IPS DF 4.7 (cell line): ENCODE results near the gene TEX52.

Experiments
- DNase-seq: peaks from one replicate; pipeline ENCODE4 v3.0.0-alpha.2; 2013; ENCODE audit warnings: low spot score; ENCODE audit errors: extremely low read depth

Gene TEX52

DNA sequence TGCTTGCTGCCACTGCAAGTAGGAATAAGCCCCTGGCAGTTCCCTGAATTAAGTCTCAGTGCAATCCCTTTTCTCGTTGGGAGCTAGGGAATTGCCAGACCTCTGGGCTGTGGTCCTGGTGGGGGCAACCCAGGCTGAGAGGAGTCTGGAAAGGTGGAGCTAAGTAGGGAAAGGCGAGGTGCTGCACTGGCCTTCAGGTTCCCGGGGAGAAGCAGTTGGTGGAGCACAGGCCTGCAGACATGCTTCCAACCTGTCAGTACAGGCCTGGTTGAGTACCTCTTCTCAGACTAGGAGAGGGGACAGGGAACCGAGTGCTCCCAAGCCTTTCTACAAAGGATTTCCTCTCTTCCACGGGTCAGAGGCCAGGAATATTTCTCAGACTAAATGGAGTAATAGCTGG lies 23.5 kb downstream of the TEX52 start:
- no peak for DNase-seq

DNA sequence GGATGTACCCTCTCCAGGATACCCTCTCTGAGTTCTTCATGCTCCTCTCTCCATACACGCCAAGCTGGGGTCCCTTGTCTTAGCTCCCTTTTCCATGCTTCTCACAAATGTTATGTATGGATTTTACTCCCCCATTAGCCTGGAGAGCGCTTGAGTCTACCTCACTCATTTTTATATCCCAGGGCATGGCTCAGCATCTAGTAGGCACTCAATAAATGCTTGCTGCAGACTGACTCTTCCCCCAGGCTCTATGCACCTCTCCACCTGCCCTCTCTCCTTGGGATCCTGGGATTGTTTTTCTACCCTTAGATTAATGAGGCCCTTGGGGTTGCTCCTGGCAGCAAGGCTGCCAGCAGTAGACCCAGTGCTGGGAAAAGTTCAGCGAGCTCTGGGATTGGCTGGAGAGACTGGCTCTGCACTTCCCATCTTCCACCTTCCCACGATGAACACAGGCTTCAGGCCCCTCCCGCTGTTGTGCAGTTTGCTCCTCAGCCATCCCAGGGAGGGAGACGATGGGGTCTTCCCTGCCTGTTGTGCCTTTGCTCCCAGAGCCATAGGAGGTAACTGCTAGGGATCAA lies 24.2 kb downstream of the TEX52 start:
- no peak for DNase-seq

DNA sequence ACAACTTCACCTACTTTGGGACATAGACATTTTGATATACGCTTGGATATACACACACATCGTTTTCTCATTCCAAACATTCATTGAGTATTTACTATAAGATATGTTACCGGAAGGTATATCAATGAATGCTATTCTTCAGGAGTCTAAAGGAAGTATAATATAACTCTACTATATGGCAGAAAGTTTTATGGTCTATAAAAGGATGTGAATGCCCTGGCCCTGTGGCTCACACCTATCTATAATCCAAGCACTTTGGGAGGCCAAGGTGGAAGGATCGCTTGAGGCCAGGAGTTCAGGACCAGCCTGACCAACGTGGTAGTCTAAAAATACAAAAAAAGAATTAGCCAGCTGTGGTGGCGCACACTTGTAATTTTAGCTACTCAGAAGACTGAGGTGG lies 27.6 kb downstream of the TEX52 start:
- no peak for DNase-seq

GRCh38 chr12:2826721-2827515 lies 29.9 kb downstream of the TEX52 start:
- no peak for DNase-seq

- no peak for DNase-seq
These were observed 30.8 kb downstream of the TEX52 start for GRCh38 chr12:2826036-2826435.

DNA sequence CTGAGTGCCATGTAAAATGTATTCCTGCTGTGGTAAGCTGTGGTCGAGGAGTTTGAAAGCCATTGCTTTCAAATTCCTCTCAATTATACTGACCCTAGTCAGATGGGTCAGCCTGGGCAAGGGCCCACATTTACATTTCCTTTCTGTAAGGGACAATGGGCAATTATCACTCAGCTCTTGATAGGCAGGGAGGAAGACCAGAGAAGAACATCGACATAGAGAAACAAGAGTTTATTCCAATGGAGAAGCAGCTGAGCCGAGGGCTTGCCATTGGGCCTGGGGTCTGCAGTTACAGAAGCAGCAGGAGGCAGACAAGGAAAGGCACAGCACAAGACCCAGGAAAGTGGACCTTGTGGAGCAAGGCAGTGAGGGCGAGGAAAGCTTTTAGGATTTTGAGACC lies 31.7 kb downstream of the TEX52 start:
- no peak for DNase-seq

- DNase-seq, result no peak
These were observed 32.3 kb downstream of the TEX52 start for GRCh38 chr12:2824541-2824940.

DNA sequence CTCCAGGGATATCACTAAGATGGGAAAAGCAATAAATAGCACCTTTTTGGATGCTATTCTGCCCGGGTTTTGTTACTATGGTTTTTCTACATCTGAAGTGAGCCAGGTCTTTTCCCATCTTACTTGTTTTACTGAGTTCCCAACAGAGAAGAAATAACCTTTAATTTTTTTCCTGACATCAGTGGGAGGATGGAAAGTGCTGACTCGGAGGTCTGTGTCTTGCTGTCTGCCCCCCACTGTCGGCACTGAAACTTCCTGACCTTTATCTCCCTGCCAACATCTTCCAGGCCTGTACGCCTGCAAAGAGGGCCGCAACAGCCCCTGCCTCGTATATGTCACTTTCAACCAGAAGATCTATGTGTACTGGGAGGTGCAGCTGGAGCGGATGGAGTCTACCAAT lies 33.4 kb downstream of the TEX52 start:
- no peak for DNase-seq

- DNase-seq, result no peak
These were observed 36.4 kb downstream of the TEX52 start for GRCh38 chr12:2820432-2820831.

DNA sequence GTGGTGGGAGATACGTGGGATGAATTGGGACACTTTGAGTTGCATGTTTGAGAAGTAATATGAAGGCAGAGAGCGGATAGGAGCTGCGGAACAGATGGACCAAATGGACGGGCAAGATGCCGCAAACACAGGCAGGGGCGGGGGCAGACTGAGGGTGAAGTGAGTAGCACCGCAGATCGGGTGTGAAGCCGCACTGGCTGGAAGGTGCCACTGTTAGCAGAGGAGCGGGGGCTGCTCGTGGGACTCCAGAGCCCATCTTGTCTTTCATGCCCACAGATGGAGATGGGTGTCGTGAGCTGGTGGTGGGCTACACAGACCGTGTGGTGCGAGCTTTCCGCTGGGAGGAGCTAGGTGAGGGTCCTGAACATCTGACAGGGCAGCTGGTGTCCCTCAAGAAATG lies 37.0 kb downstream of the TEX52 start:
- DNase-seq, result no peak

DNA sequence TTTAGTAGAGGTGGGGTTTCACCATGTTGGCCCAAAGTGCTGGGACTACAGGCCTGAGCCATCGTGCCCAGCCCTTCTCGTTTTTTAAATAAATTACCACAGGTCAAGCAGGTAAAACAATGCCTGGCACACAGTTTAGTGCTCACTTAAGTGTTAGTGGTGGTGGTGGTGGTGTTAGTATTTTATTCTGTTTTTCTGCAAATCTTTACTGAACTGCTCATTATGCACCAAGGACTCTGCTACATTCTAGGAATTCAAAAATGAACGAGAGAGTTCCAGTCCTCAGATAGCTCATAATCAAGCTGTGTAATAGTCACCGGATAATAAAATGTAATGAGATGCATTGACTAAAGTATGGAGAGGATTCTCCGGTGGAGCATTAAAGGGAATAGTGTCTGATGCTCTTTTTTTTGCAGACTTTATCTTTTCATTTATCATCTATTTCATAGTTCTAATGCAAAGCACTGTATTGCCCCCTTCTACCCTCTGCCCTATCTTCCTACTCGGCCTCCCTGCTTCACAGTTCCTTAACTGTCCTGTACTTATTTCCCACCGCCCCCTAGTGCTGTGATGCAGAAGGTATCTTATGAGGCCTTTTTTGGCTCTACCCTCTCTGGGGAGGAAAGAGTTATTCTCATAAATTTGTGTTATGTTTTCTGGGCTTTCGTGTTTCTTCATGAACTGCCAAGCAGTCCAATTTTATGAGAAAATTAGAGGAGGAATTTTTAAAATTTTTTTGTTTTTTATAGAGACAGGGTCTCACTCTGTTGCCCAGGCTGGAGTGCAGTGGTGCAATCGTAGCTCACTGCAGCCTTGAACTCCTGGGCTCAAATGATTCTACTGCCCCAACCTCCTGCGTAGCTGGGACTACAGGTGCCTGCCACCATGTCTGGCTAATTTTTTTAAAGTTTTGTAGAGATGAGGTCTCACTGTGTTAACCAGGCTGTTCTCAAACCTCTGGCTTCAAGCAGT lies 43.3 kb downstream of the TEX52 start:
- no peak for DNase-seq

- DNase-seq, result peak; percentile 99
These were observed 44.3 kb downstream of the TEX52 start, which contains the start of gene ITFG2 for GRCh38 chr12:2812290-2813213. TSS of gene ITFG2 (plus strand) at chr12:2812668. CDS start at chr12:2812761, 93 bp downstream.

DNA sequence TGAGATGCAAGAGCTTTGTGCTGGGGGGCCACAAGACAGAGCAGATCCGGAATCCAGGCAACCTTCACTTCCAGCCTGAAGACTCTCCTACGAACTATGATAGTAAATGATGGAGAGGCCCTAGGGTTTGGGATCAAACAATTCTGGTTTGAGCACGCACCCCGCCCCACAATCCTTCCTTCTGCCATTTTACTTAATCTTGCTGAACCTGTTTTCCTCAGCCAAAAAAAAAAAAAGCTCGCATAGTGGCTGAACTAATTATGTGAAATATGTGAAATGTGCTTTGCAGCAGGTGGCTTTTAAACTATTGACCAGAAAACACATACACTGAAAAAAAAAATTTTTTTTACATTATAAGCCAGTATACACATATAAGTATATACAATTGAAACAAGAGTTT lies 45.0 kb downstream of the TEX52 start:
- DNase-seq, result no peak

GRCh38 chr12:2806700-2807099 lies 50.1 kb downstream of the TEX52 start:
- no peak for DNase-seq

DNA sequence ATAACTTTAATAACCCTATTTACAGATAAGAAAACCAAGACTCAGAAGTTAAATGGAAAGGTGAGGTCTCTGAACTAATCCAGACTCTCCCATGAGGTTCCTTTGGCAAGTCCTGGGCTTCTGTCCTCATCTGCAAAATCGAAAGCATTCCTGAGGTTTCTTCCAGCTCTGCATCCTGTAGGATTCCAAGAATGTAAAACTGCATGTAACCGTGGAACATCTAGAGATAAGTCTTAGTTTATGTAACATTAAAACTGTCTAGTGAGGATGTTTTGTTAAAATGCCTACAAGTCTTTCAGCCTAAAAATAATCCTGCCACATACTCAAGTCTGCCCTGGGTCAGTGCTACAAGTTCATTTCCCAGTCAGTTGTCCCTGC lies 51.7 kb downstream of the TEX52 start:
- no peak for DNase-seq

DNA sequence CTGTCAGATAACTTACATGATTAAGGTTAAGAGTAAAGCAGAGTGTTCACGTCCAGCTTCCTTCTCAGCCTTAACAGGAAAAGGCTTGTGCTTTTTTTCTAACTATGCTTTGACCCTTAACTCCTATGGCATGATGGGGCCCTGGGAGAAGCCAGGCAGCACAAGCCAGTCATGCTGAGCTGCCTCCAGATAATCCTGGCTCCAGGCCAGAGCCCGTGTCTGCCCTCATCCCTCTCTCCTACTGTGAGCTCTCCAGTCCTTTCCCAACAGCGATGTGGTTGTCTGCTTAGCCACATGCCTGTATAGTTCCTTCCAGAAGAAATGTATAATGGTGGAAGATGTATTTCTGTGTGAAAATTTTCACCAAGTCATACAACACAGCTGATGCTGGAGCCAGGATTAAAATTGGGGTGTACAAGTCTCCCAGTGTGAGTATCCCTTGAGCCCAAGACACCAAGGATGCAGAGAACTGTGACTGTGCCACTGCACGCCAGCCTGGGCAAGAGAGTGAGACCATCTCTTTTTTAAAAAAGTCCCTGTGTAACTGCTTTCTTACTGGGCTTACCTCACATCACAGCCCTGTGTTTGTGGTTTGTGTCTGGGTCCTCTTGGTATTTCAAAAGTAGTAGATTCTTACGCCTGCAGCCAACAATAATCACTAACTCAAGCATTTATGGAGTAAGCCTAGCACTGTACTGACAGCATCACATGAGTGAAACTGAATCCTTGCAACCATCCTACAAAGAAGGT lies 52.3 kb downstream of the TEX52 start:
- DNase-seq, result no peak

DNA sequence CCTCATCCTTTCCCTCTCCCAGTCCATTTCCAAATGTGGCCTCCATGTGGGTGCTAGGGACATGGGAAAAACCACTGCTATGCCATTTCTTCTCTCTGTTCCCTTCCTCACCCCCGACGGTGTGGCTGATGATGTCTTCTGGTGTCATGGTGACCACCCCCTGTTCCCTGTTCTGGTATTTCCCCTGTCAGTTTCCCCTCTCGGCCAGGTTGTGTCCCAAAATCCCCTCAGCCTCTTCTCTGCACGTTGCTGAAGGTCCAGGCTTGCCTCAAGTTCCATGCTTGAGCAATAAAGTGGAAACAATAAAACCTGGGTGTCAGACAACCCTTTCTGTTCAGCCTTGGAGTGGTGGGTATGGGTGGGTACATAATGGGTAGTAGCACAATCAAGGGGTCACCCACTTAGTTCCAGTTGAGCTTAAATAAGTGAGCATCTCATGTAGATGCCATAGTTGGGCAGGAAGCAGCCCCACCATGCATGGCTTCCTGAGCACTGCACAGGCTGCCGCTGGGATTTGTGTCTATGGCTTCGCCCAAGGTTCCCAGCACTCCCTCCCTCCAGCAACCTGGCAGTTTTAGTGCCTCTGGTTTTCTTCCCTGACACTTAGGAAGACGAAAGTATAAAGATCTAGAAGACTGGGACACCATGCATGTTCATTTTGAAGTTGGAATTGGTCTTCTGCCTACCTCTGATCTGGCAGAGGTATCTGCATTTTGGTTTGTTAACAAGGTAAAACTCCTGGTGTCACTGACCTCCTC lies 53.0 kb downstream of the TEX52 start:
- DNase-seq, result no peak

- no peak for DNase-seq
These were observed 55.6 kb downstream of the TEX52 start for GRCh38 chr12:2801044-2801783.

- DNase-seq, result no peak
These were observed 56.7 kb downstream of the TEX52 start for GRCh38 chr12:2800046-2800570.
